ENCODE measurements around the gene RPAP2.

- TF ChIP-seq DPF2 (IDR thresholded peaks at IDR 0.05) (no peak), ASH2L (IDR thresholded peaks at IDR 0.05; ENCODE audit: borderline replicate concordance, low read depth) (no peak), NFYB (IDR thresholded peaks at IDR 0.05; ENCODE audit: insufficient read depth, low read depth, low read length) (no peak), CTCF (IDR thresholded peaks at IDR 0.05 in 2 of 3, conservative IDR thresholded peaks at IDR 0.05 in 1 of 3; ENCODE audit: control insufficient read depth in 2 of 3, extremely low read depth in 1 of 3, insufficient read depth in 1 of 3, low read depth in 3 of 3, low read length in 3 of 3) (no peak), MXI1 (IDR thresholded peaks at IDR 0.05; ENCODE audit: low read depth, low read length) (no peak), USF2 (IDR thresholded peaks at IDR 0.05; ENCODE audit: borderline replicate concordance, low read depth, low read length) (no peak), CEBPB (IDR thresholded peaks at IDR 0.05; ENCODE audit: borderline replicate concordance in 1 of 2, low read depth in 2 of 2, low read length in 2 of 2) (no peak), POLR2A (IDR thresholded peaks at IDR 0.05; ENCODE audit: low read depth, low read length) (no peak), RBBP5 (conservative IDR thresholded peaks at IDR 0.05) (no peak), POLR2AphosphoS5 (IDR thresholded peaks at IDR 0.05; ENCODE audit: low read length) (no peak), MYC (IDR thresholded peaks at IDR 0.05; ENCODE audit: insufficient read depth, insufficient read length, insufficient replicate concordance, low read length, severe bottlenecking) (no peak), NR2F1 (conservative IDR thresholded peaks at IDR 0.05) (no peak)
These were observed 110.0 kb downstream of the RPAP2 start for GRCh38 chr1:92408825-92409224.
